DMS79 treated with DMSO at 0.1 percent for 48 hours (cell line): ENCODE data around the gene GRK1.

Source experiments
- DNase-seq: peaks from one replicate; lab custom pipeline; 2025; lab: John Stamatoyannopoulos, UW

GRK1 gene

GRCh38 chr13:113758651-113759524 lies 91.9 kb downstream of the GRK1 start, which contains the start of gene TMEM255B:
Gene TMEM255B (plus strand): TSS chr13:113759226. CDS start chr13:113759270, 44 bp downstream.
- peak; percentile 90 for DNase-seq

GRCh38 chr13:113759525-113760137 lies 92.6 kb downstream of the GRK1 start:
- no peak for DNase-seq

- DNase-seq = no peak
These were observed 94.1 kb downstream of the GRK1 start for GRCh38 chr13:113761136-113761535.

- peak; percentile 59 for DNase-seq
These were observed 95.1 kb downstream of the GRK1 start for GRCh38 chr13:113762075-113762474.

- DNase-seq = no peak
These were observed 95.5 kb downstream of the GRK1 start for GRCh38 chr13:113762538-113762937.

GRCh38 chr13:113763254-113763653 lies 96.2 kb downstream of the GRK1 start:
- DNase-seq = no peak

GRCh38 chr13:113763961-113764792 lies 97.2 kb downstream of the GRK1 start:
- no peak for DNase-seq

- DNase-seq = no peak
These were observed 98.0 kb downstream of the GRK1 start for GRCh38 chr13:113764793-113765563.

- DNase-seq = no peak
These were observed 98.5 kb downstream of the GRK1 start for GRCh38 chr13:113765564-113765910.

GRCh38 chr13:113766035-113766800 lies 99.2 kb downstream of the GRK1 start:
- no peak for DNase-seq

- DNase-seq = no peak
These were observed 100.3 kb downstream of the GRK1 start for GRCh38 chr13:113767366-113767765.

- DNase-seq = no peak
These were observed 101.2 kb downstream of the GRK1 start for GRCh38 chr13:113768018-113768905.

GRCh38 chr13:113769106-113769505 lies 102.1 kb downstream of the GRK1 start:
- DNase-seq = no peak

- DNase-seq = no peak
These were observed 102.9 kb downstream of the GRK1 start for GRCh38 chr13:113769881-113770280.

- DNase-seq = no peak
These were observed 103.4 kb downstream of the GRK1 start for GRCh38 chr13:113770441-113770840.

- DNase-seq = no peak
These were observed 103.9 kb downstream of the GRK1 start for GRCh38 chr13:113770937-113771336.

GRCh38 chr13:113771709-113772331 lies 104.8 kb downstream of the GRK1 start:
- no peak for DNase-seq

GRCh38 chr13:113774177-113775107 lies 107.4 kb downstream of the GRK1 start:
- no peak for DNase-seq
